ENCODE data around the gene SAMM50.

- TF ChIP-seq CTCF (IDR thresholded peaks at IDR 0.05; ENCODE audit: poor library complexity) (no peak), EZH2 (IDR thresholded peaks at IDR 0.05; ENCODE audit: borderline replicate concordance) (no peak)
Measured at GRCh38 chr22:43951391-43951790, 3.9 kb upstream of the SAMM50 start.

Data from hepatocyte (in vitro differentiated cells).